NCI-H345 (cell line): ENCODE data around the gene TMEM255B.
"Not testable (repeated sequence)": the region's sequence is repeated elsewhere in the genome, so short reads cannot be mapped to it uniquely, and the experiment has no call there.

Experiments used
- DNase-seq: peaks from one replicate; lab custom pipeline; 2025; lab: John Stamatoyannopoulos, UW

Gene TMEM255B

DNA sequence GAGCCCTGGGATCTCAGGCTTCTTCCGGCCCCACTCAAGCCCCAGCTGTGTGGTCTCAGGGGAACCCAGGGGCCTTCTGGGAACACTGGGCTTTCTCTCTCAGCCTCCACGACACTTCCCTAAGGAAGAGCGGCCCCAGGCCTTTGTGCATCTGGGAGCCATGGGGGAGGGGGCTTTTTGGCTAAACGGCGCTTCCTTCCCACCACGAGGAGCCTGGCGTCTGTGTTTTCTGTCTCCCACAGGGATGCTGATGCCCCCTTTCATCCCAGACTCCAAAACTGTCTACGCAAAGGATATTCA, 24.2 kb upstream of the TMEM255B start:
- DNase-seq, result no peak

DNA sequence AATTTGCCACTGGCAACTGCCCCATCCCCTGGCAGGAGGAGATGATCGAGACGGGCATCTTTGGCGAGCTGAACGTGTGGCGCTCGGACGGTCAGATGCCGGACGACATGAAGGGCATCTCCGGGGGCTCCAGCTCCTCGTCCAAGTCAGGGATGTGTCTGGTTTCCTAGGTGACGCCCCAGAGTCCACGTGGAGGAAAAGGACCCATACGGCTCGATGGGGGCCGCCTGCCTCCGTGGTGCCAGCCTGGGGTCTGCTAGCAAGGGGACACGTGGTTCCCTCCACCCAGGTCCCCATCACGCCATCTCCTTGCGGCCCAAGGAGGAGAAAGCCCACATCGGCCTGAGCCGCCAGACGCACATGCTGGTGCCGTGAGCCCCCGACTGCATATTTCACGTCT, 23.8 kb upstream of the TMEM255B start:
- no peak for DNase-seq

DNA sequence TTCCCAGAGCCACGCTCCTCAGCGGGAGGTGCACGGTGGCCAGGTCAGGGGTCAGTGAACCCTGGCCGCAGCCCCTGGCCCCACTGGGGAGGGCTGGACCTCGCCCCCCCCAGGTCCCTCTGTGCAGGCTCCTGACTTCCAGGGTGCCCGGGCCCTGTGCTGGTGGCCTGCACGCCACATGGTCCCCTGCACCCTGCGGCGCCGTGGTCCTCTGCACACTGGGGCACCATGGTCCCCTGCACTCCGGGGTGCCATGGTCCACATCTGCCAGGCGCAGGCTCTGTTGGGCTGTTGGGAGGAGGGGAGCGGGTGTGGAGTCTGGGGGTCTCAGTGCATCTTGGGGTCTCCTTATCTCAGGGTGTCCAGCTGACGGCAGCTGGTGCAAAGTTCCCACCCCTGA, 23.3 kb upstream of the TMEM255B start:
- no peak for DNase-seq

DNA sequence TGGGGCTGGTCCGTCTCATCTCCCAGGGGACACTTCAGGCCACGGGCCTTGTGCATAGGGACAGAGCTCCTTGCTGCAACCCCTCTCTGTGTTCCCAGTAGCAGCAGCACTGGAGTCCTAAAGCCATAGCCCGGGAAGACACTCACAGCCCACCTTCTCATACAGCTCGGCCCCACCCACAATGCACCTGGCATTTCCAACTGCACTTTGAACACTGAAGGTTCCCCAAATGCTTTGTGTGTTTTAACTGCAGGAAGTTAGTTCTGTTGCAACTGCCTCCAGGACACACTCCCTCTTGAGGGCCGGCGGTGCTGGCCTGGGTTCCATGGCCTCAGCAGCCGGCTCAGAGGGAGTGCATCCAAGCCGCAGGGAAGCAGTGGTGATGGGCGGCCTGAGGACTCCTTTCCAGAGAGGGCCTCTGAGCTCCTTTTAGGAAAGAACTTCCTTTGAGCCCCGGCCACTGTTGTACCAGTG, 22.7 kb upstream of the TMEM255B start:
- DNase-seq, result no peak

DNA sequence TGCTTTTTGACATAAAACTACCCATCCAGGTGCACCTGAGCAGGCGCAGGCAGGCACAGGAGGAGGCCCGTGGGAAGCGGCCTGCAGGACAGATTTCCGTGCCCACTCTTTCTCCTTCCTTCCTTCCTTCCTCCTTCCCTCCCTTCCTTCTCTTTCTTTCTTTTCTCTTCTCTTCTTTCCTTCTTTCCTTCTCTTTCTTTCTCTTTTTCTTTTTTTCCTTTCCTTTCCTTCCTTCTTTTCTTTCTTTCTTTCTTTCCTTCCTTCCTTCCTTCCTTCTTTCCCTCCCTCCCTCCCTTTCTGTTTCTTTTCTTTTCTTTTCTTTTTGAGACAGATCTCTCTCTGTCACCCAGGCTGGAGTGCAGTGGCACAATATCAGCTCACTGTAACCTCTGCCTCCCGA, 21.2 kb upstream of the TMEM255B start:
- DNase-seq, result no peak

DNA sequence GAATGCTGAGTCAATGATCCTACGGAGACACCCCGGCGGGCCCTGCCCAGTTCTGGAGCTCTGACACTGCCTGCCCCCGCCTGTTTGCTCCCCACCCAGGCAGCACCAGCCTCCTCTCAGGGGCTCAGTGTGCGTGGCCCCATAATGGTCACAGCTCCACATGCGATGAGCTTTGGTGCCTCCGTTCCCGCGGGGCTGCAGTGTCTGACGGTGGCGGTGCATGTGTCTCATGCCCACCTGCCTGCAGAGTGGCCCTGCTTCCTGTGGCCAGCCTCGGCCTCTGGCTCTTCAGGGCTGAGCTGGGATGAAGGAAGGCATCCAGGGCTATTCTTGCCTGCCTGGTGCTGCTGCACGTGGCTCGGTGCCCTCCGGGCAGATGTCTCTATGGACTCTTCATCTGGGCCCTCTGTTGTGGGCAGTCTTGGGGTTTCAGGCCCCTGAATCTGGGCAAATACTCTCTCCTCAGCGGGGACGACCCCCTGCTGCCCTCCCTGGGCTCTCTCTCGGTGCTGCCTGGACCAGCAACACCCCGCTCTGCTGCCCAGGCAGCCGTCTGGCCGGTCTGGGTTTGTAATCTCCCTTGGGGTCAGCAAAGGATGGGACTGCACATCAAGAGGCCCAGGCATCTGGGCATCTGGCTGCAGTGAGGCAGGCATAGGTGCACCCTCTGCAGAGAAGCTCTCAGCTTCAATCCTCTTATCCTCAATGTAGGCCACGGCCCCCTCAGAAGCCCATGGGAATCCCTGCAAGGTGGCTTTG, 19.3 kb upstream of the TMEM255B start:
- no peak for DNase-seq

DNA sequence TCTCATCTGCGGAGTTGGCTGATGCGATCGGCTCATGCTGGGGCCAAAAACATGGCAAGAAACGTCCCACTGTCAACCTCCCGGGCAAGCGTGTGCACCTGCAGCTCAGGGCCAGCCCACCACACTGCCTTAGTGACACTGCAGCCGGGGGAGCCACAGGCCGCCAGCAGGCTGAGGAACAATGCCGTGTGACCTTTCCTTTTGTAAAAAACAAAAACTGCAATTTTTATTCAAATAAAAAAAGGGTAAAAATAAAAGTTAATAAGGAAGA, 18.8 kb upstream of the TMEM255B start:
- peak; percentile 47 for DNase-seq

DNA sequence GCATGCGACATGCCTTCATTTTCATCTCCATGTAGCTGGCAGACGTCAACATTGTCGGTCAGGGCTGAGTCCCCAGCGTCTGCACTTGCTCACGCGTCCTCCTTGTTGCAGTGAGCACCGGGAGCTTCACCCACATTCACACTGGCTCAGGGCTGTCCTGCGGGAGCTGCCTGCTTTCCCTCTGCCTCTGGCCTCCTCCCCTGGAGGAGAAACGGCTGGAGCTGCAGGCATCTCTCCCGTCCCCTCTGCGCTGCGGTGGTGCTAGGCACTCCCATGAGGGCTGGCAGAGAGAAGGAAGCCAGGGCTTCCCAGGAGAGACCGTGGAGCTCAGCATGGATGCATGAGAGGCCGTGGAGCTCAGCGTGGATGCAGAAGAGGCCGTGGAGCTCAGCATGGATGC, 18.4 kb upstream of the TMEM255B start:
- no peak for DNase-seq

DNA sequence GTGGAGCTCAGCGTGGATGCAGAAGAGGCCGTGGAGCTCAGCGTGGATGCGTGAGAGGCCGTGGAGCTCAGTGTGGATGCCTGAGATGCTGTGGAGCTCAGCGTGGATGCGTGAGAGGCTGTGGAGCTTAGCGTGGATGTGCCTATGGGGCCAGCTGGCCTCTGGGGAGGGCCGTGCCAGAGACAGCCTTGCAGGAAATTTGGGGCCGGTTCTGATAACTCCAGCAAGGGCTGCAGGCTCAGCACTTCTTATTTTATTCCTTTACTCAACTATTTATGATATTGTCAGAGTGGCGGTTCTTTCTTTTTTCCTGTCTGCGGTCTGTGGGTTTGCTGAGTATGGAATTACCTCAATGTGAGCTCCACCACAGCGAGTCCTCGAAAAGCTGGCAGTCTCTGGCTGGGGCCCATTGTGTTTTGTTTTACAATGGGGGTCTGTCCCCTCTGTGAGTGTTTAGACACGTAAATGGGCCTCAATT, 17.8 kb upstream of the TMEM255B start:
- DNase-seq, result no peak

DNA sequence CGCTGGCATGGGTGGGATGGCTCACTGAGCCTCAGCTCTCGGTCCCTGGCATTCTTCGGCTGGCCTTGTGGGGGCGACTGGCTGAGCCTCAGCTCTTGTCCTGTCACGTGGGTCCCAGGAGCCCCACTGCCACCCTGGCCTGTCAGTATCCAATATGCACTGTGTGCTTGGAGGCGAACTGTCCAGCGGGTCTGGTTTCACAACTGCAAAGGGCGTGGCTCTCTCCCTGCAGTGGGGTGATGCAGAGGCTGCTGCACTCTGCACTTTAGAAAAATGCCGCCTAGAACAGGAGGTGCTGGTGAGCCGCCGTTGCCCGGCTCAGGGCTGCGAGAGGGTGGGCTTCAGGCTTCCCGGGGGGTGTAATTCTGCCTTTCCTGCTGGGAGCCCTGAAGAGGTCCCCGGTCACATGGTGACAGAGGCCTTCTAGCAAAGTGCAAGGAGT, 17.0 kb upstream of the TMEM255B start:
- no peak for DNase-seq

DNA sequence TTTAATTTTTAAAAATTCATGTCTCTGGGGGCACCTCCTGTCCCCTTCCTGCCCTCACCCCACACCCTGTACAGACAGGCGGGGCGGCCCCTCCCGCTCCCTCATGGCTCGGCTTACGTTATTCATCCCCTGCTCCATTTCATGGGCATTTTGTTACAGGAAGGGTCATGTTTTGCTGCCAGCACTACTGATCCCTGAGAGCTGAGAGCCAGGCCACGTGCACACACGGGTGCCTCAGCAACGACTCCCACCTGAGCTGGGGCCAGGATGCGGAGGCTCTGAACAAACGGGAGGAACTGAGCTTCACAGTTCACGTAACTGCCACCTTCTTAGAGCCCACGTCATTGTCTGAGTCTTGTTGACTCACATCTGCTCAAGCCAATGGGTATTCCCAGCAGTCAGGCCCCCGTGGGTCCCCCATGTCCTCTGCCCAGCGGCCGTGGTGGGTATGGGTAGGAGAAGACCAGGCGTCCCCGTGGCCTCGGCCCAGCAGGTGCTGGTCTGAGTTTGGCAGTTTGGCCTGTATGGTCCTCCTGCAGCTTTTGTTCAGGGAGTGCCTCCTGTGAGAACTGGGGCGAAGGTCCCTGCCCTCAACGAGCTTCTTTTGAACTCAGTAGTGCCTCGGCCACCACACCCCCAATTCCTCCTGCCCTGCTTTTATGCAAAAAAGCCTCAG, 16.4 kb upstream of the TMEM255B start:
- DNase-seq, result no peak

DNA sequence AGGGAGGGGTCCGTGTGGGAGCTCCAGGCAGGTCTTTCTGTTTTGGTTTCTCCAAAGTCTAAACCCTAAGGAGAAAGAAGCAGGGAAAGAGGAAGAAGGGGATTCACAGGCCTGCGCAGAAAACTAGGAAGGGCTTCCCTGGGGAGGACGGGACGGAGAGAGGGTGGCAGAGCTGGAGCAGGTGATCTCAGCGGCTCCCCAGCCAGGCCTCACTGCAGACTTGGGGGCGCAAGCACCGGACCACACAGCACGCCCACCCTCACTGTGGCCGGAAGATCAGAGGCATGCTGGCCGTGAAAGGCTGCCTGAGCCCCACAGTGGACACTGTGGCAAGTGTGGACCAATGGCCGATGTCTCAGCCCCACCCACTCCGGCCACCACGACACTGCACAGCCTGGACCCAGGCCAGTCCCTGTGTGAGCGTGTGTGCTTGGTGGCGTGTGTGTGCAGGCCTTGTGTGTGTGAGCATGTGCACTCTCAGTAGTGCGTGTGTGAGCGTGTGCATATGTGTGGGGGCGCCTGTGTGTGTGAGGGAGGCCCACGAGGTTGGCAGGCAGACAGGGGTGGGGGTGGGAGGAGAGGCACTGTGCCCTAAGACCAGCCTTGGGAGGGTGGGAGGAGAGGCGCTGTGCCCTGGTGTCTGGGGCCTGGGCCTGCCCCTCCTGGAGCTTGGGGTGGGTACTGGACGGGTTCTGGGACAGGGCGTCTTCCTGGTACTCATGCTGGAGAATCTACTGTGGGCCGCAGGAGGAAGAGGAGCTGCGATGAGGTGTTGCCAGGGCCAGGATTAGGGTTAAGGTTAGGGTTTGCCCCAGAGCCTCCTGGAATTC, 15.4 kb upstream of the TMEM255B start:
- DNase-seq, result no peak

DNA sequence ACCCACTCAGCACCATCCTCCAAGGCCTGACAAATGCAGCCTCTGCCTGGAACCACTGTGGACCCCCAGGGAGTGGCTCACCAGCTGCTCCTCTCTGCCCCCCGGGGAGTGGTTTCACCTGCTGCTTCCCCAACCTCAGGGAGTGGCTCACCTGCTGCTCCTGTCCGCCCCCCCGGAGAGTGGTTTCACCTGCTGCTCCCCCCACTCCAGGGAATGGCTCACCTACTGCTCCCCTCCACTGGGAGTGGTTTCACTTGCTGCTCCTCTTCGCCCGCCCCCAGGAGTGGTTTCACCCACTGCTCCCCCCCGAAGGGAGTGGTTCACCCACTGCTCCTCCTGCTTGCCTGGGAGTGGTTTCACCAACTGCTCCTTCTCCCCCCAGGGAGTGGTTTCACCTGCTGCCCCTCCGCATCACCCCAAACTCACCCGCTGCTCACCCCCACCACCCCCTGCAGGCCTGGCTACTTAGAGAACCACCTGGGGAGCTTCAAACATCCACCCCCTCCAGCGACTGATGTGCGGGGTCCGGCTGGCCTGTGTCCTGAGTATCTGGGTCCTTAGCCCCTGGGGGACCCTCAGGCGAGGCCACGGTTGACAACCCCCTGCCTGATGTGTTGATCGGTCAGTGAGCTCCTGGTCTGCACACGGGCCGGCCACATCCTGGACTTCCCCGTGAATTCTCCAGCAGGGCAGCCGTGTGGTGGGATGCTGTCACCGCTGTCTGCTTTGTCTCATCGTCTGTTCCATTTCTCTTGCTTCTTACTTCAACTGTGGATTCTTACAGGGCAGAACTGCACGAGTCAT, 14.6 kb upstream of the TMEM255B start:
- peak; percentile 95 for DNase-seq

DNA sequence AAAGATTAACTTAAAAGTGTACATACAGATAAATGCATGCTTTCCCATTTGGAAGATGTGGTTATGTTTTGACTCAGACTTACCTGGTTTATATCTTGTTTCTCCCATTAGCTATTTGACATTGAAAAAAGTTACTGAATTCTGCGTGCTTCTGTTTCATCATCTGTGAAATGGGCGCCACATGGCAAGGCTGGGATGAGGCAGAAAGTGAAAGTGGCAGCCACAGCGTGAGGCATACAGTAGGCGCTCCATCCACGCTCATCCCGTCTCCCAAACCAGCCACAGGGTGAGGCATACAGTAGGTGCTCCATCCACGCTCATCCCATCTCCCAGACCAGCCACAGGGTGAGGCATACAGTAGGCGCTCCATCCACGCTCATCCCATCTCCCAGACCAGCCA, 14.0 kb upstream of the TMEM255B start:
- DNase-seq, result no peak

DNA sequence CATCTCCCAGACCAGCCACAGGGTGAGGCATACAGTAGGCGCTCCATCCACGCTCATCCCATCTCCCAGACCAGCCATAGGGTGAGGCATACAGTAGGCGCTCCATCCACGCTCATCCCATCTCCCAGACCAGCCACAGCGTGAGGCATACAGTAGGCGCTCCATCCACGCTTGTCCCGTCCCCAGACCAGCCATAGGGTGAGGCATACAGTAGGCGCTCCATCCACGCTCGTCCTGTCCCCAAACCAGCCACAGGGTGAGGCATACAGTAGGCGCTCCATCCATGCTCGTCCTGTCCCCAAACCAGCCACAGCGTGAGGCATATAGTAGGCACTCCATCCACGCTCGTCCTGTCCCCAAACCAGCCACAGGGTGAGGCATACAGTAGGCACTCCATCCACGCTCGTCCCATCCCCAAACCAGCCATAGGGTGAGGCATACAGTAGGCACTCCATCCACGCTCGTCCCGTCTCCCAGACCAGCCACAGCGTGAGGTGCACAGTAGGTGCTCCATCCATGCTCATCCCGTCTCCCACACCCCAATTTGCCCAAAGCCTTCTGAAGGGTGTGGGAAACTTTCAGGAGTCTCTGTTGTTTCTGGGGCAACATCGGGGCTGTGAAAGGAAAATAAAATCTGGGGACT, 13.4 kb upstream of the TMEM255B start:
- DNase-seq, result not testable (repeated sequence)

DNA sequence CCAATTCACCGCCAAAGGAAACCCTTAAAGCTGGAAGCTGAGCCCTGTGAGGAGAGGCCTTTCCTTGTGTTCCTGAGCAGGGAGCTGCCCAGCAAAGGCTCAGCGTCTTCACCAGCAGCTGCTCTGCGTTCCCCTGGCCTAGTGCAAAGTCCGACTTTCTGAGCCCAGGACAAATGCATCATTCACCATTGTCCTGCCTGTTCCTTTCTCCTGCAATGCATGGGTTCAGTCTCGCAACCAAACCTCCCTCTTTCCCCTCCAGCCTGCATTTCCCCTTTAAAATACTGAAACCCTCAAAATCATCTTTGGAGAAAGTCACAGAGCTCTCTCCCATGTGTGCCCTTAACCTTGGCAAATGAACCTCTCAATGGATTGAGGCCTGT, 12.9 kb upstream of the TMEM255B start:
- no peak for DNase-seq

DNA sequence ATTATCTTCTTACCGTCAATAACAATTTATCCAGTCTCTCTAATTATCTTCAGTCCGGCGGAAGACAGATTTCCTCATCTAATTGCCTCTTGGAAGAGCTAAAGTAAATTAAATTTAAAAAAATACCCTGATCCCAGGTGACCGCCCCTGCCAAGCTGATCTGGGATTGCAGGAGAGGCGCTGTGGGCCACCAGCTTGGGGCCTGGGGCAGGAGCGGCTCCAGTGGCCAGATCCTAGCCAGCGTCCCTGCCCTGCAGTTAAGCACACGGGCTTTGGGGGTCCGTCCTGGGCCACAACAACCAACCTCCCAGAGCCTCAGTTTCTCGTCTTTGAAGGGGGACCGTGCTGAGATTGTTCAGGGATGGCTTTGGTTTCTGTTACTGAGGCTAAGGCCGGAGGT, 12.4 kb upstream of the TMEM255B start:
- no peak for DNase-seq

DNA sequence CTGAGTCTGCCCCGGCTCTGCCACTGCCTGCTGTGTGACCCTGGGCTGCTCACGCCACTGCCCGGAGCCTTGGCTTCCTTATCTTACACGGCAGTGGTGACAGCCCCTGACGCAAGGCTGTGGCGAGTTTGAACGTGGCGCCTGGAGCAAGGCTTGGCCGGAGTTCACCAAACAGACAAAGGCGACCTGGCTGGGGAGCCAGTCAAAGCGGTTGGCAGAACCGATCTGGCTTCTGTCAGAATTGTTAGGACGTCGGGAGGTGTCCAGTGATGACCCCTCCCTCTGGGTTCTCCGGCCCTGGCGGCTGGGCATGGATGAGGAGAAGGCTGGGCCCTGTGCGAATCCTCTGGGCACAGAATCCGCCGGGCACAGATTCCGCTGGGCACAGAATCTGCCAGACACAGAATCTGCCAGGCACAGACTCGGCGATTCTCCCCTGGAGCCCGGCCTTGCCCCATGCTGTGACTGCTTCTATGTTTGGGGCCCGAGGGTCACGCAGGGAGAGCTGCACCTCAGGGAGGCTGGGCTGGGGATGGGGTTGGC, 11.7 kb upstream of the TMEM255B start:
- no peak for DNase-seq

DNA sequence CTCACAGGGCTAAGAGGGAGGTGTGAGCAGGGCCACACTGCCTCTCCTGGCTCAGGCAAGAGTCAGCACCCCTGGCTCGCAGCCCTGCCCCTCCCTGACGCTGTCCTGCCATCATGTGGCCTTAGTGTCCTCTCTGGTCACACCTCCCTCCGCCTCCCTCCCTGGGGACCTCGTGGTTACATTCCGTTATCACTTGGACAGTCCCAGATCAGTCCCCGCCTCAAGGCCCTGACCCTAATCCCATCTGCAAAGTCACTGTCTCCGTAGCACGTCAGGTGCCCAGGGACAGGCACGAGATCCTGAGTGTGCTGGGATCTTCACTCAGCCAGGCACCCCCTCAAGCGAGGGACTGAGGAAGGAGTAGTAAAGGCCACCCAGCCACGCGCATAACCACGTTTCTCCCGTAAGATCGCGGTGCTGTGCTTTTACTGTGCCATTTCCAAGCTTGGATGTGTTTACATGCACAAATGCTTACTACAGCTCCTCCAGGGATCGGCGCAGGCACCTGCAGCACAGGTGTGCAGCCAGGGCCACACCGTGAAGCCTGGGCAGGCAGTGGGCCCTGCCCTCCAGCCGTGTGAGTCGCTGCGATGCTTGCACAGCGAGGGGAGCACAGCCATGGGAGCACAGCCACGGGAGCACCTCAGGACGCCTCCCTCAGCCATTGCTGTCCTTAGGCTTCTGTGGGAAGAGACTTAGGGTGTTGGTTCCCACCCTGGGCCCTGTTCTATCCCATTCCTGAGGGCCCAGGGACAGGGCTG, 10.7 kb upstream of the TMEM255B start:
- DNase-seq, result no peak

DNA sequence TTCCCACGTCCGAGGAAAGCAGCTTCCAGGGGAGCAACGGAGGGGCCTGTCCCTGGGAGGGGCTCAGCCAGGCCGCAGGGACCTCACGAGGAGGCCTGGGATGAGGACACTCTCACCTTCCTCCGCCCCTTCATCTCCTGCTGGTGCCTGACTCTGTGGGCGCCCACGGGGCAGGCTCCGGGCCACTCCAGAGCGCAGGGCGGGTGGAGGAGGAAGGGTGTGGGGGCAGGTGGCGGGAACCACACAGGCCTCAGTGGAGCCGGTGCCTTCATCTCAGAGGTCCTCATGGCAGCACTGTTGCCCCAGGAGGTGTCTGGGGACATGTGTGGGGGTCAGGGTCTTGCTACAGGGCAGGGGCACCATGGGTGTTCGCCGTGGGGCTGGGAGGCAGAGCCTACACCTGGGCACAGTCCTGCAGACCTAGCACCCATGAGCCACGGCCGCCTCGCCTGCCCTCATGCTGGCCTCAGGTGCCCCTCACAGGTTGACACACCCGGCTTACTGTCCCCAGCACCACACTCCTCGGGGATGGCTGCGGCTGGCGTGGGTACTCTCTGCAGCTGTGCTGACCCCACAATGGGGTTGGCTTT, 10.1 kb upstream of the TMEM255B start:
- DNase-seq, result no peak
